ENCODE results near the gene LYPD8.
"Not testable (repeated sequence)": the region's sequence is repeated elsewhere in the genome, so short reads cannot be mapped to it uniquely, and the experiment has no call there.

The LYPD8 gene

GRCh38 chr1:248755517-248755916 is at the start of gene LYPD8:
LYPD8 (minus strand) TSS chr1:248755759; CDS start chr1:248751081, 4,678 bp downstream.
- DNase-seq (ENCODE audit: low read depth) = no peak

- no peak for DNase-seq (ENCODE audit: low read depth)
These were observed 49.5 kb upstream of the LYPD8 start for GRCh38 chr1:248804771-248805681.

- DNase-seq (ENCODE audit: low read depth) = not testable (repeated sequence)
These were observed 47.9 kb upstream of the LYPD8 start for GRCh38 chr1:248803501-248803900.

GRCh38 chr1:248802454-248802853 is 46.9 kb upstream of the LYPD8 start:
- no peak for DNase-seq (ENCODE audit: low read depth)

GRCh38 chr1:248800459-248800858 is 44.9 kb upstream of the LYPD8 start:
- no peak for DNase-seq (ENCODE audit: low read depth)

- no peak for DNase-seq (ENCODE audit: low read depth)
These were observed 43.2 kb upstream of the LYPD8 start for GRCh38 chr1:248798791-248799190.

GRCh38 chr1:248794663-248795062 is 39.1 kb upstream of the LYPD8 start:
- DNase-seq (ENCODE audit: low read depth) = not testable (repeated sequence)

GRCh38 chr1:248793592-248793991 is 38.0 kb upstream of the LYPD8 start:
- no peak for DNase-seq (ENCODE audit: low read depth)

- DNase-seq (ENCODE audit: low read depth) = no peak
These were observed 36.8 kb upstream of the LYPD8 start for GRCh38 chr1:248792342-248792741.

- DNase-seq (ENCODE audit: low read depth) = no peak
These were observed 35.5 kb upstream of the LYPD8 start for GRCh38 chr1:248791010-248791409.

GRCh38 chr1:248790456-248790855 is 34.9 kb upstream of the LYPD8 start:
- DNase-seq (ENCODE audit: low read depth) = no peak

GRCh38 chr1:248789337-248789736 is 33.8 kb upstream of the LYPD8 start:
- not testable (repeated sequence) for DNase-seq (ENCODE audit: low read depth)

GRCh38 chr1:248788327-248788726 is 32.8 kb upstream of the LYPD8 start:
- no peak for DNase-seq (ENCODE audit: low read depth)

GRCh38 chr1:248787430-248787829 is 31.9 kb upstream of the LYPD8 start:
- DNase-seq (ENCODE audit: low read depth) = no peak

GRCh38 chr1:248786156-248786555 is 30.6 kb upstream of the LYPD8 start:
- no peak for DNase-seq (ENCODE audit: low read depth)

GRCh38 chr1:248783367-248783766 is 27.8 kb upstream of the LYPD8 start:
- DNase-seq (ENCODE audit: low read depth) = no peak

- DNase-seq (ENCODE audit: low read depth) = no peak
These were observed 27.0 kb upstream of the LYPD8 start for GRCh38 chr1:248782416-248783141.

GRCh38 chr1:248779350-248779749 is 23.8 kb upstream of the LYPD8 start:
- DNase-seq (ENCODE audit: low read depth) = no peak

GRCh38 chr1:248778906-248779305 is 23.3 kb upstream of the LYPD8 start:
- no peak for DNase-seq (ENCODE audit: low read depth)

GRCh38 chr1:248776991-248777390 is 21.4 kb upstream of the LYPD8 start:
- DNase-seq (ENCODE audit: low read depth) = no peak

GRCh38 chr1:248775441-248775840 is 19.9 kb upstream of the LYPD8 start:
- no peak for DNase-seq (ENCODE audit: low read depth)

GRCh38 chr1:248759644-248760043 is 4.1 kb upstream of the LYPD8 start:
- no peak for DNase-seq (ENCODE audit: low read depth)

- DNase-seq (ENCODE audit: low read depth) = no peak
These were observed 2.8 kb upstream of the LYPD8 start for GRCh38 chr1:248758352-248758751.

All from iris pigment epithelial cell (primary cell).